ENCODE measurements around the gene BTBD17. TPM values are rescaled to one million over a fixed set of nuclear protein-coding genes. Genes with fewer than 3 reads are reported as not detected.

Gene BTBD17
- total RNA-seq, 1 donor from 2014 or later, result not detected

DNA sequence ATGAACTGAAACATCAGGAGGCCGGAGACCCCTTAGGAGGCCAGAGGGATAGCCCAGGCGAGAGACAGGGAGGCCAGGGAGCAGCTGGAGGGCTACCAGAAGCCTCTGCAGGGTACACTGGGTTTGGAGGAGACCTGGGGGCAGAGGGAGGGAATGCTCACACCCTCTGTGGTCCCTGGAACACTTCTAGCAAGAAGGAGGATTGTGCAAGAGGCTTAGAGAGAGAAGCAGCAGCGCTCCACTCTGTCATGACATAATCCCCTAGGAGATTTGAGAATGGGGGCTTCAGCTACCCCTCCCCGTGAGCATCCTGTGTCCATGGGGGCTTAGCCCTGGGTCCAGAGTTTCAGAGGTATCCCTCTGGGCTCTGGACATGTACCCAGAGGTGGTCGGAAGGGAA is 21.5 kb upstream of the BTBD17 start:
- no peaks in the 10 kb centered on the region for H3K36me3 ChIP-seq (ENCODE audit: control insufficient read depth, insufficient read depth, low read length)
- H3K27me3 ChIP-seq (ENCODE audit: control insufficient read depth, insufficient read depth, low read length), result no peaks in the 10 kb centered on the region
- DNase-seq (ENCODE audit: low read depth) (no peak), FAIRE-seq (no peak)
- H3K4me3 ChIP-seq (ENCODE audit: low read depth, low read length), result no peak overlapping the region
- TF ChIP-seq CTCF (IDR thresholded peaks at IDR 0.05; ENCODE audit: insufficient read depth, low read length, severe bottlenecking), result no peak

DNA sequence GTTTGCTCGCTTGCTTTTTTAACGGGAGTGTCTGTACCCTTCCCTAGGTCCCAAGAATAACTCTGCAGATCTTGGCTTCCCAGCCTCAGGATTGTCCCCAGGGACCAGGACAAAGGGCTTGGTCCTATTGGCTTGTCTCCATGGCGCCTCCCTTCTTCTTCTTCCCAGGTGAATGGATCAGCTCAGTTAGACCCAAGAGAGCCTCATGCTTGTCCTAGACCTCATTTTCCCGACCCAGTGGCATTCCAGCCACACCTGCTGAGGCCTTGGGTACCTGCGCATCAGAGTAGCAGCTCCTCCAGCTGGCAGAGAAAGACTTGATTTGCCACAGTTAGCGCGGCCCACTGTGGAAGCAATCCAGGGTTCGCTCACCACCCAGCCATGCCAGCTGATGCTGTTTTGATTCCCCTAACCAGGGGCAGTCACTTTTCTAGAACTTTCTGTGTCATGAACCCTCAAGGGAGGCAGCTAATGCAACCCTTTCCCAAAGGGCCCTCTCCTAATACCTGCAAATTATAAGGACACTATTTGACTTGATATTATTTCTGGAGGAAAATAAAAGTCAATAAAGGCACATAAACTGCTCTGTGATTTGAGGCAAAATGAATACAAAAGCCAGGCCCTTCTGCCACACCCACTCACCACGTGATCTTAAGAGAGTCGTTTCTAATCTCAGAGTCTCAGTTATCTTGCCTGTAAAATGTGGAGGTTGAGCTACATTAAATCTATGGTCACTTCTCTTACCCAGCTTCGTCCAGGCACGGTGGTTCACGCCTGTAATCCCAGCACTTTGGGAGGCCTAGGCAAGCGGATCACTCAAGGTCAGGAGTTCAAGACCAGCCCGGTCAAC is 19.5 kb upstream of the BTBD17 start:
- no peak for DNase-seq (ENCODE audit: low read depth)
- FAIRE-seq, result no peak
- no peak for TF ChIP-seq CTCF (IDR thresholded peaks at IDR 0.05; ENCODE audit: insufficient read depth, low read length, severe bottlenecking)
- H3K4me3 ChIP-seq (ENCODE audit: low read depth, low read length), result no peak overlapping the region
- no peaks in the 10 kb centered on the region for H3K27me3 ChIP-seq (ENCODE audit: control insufficient read depth, insufficient read depth, low read length)
- no peaks in the 10 kb centered on the region for H3K36me3 ChIP-seq (ENCODE audit: control insufficient read depth, insufficient read depth, low read length)

DNA sequence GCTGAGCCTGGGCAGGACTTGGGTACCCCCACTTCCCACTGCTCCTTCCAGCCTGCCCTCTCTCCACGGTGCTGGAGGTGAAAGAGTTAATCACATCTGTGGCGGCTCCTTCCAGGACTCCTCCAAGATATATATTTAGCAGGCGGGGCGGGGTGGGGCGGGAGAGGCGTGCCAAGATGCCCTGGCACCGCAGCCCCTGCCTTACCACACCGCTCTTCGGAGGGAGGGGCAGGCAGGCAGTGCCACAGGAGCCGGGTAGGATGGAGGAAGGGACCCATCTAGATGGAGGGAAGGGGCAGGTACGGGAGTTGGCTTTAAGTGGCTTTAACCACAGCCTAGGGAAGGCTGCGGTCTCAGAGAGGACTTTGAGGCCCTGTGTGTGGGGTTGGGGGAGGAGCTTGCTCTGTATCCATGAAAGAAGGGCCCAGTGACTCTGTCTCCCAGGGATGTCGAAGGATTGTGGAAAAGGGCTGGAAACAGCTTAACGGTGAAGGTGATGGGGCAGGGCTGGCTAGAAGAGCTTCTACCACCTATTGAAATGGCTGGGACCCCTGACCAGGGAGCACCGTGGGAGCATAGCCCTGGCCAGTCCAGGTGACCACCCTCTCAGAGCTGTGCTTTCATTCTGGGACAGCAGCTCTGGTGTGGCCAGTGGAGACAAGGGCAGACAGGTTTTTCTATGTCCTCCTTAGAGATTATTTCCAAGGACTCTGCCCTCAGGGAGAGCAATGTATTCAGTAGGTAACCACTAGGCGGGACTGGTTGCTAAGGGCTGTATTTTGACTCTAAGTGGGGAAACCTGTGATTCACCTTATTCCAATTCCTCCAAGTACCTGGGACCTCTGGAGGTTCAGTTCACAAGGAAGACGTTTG is 18.7 kb upstream of the BTBD17 start:
- Histone ChIP-seq H3K4me3 (ENCODE audit: low read depth, low read length) (no peak overlapping the region), H3K27me3 (ENCODE audit: control insufficient read depth, insufficient read depth, low read length) (no peaks in the 10 kb centered on the region), H3K36me3 (ENCODE audit: control insufficient read depth, insufficient read depth, low read length) (no peaks in the 10 kb centered on the region)
- FAIRE-seq (peak; percentile 7), DNase-seq (ENCODE audit: low read depth) (peak; percentile 79)
- TF ChIP-seq CTCF (IDR thresholded peaks at IDR 0.05; ENCODE audit: insufficient read depth, low read length, severe bottlenecking), result peak; percentile 53

DNA sequence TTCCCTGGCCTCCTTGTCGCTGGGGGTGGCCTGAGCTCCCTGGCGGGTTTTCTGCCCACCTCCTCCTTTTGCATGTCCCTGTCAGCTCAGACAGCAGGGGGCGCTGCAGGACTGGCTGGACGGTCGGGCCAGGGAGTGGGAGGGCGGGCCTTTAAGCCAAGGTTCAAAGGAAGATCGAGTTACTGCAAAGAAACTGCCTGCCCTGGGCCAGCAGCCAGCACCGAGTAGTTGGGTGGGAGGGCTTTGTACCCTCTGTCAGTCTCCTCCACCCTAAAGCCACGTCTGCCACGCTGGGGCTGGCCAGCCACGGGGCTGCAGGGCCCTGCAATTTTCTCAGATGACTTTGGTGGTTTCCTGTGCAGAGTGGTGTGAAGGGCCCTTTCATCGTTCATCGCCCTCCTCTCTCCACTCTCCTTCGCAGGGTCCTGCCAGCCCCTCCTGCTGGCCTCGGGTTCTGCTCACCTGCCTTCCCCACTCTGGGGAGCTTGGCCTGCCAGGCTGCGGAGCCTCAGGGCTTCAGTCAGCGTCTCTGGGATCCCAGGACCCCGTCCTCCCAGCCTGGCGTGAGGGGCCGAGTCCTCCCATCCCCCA is 17.9 kb upstream of the BTBD17 start:
- FAIRE-seq (no peak), DNase-seq (ENCODE audit: low read depth) (peak; percentile 50)
- no peak overlapping the region for H3K4me3 ChIP-seq (ENCODE audit: low read depth, low read length)
- H3K36me3 ChIP-seq (ENCODE audit: control insufficient read depth, insufficient read depth, low read length), result no peaks in the 10 kb centered on the region
- peak; percentile 91 for TF ChIP-seq CTCF (IDR thresholded peaks at IDR 0.05; ENCODE audit: insufficient read depth, low read length, severe bottlenecking)
- no peaks in the 10 kb centered on the region for H3K27me3 ChIP-seq (ENCODE audit: control insufficient read depth, insufficient read depth, low read length)

- no peaks in the 10 kb centered on the region for H3K36me3 ChIP-seq (ENCODE audit: control insufficient read depth, insufficient read depth, low read length)
- H3K27me3 ChIP-seq (ENCODE audit: control insufficient read depth, insufficient read depth, low read length), result peaks cover 3% of the 10 kb centered on the region
- FAIRE-seq (no peak), DNase-seq (ENCODE audit: low read depth) (no peak)
- no peak overlapping the region for H3K4me3 ChIP-seq (ENCODE audit: low read depth, low read length)
- TF ChIP-seq CTCF (IDR thresholded peaks at IDR 0.05; ENCODE audit: insufficient read depth, low read length, severe bottlenecking), result no peak
Measured at GRCh38 chr17:74374858-74375257, 13.2 kb upstream of the BTBD17 start.

All from bronchial epithelial cell (primary cell).